Cardiac septum (tissue), 1 donor: Measurements from ENCODE around the gene ATP13A3. TPM values are rescaled to one million over a fixed set of nuclear protein-coding genes. Genes with fewer than 3 reads are reported as not detected.
"Not testable (repeated sequence)": the region's sequence is repeated elsewhere in the genome, so short reads cannot be mapped to it uniquely, and the experiment has no call there.

Source experiments
- DNase-seq: peaks from one replicate; pipeline ENCODE4 v3.0.0-alpha.2; 2020; ENCODE audit warnings: low spot score
- intact Hi-C: fragments of 100-400 bp; cut with DNase I; formaldehyde crosslinking; loops from one replicate; pipeline ENCODE4 v1.14.0; 2022
- total RNA-seq: library from RNA; stranded (reverse); fragmentation: NEBNext Ultra II Directional; extraction: Animal tissue kit (Norgen Biotek cat#: 25700); gene quantifications from one replicate; pipeline ENCODE4 v1.2.1, GENCODE V29; 2021
- donor health status: DM: no; HTN: no; CAD: no.

The ATP13A3 gene
- total RNA-seq, 1 donor from 2014 or later, result 217 TPM

DNA sequence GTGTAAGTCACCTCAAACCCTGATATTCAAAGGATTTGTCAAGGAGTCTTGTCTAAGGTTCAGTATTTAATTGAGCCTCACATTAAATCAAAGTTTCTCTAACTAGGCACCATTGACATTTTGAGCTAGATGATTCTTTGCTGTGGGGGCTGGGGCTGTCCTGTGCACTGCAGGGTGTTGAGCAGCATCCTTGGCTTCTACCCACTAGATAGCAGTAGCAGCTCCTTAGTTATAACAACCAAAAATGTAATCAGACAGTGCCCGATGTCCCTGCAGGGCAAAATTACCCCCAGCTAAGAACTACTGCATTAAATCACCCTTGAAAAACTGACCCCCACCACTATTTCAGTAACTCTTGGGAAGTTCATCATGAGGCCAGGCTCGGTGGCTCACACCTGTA, 17.3 kb upstream of the ATP13A3 start:
- no peak for DNase-seq
- intact Hi-C loops, result no loop called here

GRCh38 chr3:194503081-194503531, 16.3 kb upstream of the ATP13A3 start:
- DNase-seq, result no peak
- intact Hi-C loops, result no loop called here

GRCh38 chr3:194500198-194500597, 13.4 kb upstream of the ATP13A3 start:
- intact Hi-C loops, result no loop called here
- DNase-seq, result no peak

DNA sequence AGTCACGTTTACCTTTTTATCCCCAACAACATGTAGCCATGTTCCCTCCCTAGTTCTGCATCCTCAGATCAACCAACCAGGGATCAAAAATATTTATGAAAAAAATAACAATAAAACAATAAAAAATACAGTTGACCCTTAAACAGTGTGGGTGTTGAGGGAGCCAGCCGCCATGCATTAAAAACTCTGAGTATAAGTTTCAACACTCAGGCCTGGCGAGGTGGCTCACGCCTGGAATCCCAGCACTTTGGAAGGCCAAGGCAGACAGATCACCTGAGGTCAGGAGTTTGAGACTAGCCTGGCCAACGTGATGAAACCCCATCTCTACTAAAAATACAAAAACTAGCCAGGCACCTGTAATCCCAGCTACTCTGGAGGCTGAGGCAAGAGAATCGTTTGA, 12.7 kb upstream of the ATP13A3 start:
- intact Hi-C loops, DNase-seq: not testable (repeated sequence)

DNA sequence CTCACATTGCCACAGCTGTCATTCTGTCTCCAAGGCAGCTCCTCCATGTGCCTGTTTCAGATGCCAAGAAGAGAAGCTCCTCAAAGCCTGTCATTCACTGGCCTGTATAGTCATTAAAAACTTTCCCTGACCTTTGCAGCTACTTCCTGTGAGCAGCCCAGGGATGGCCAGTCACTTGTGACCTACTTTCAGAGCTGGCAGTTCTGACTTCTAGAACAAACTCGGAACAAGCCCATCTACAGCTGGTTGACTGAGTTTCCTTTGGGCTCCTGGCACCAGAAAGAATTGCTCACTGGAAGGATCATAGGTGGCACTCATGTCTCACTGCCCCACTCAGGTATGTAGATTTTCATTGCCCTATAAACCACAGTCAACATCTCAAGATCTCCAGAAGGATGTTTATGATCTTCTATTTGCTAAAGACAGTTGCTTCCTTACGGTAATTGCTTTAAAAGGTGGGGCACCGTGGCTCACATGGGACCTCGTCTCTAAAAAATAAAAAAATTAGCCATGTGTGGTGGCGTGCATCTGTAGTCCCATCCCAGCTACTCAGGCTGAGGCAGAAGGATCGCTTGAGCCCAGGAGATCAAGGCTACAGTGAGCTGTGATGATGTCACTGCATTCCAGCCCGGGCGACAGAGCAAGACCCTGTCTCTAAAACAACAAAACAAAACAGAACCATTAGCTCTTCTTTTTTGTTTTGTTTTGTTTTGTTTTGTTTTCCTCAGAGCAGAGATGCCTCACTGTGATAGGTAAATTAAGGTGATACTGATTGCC, 11.2 kb upstream of the ATP13A3 start:
- DNase-seq, result no peak
- intact Hi-C loops, result no loop called here

DNA sequence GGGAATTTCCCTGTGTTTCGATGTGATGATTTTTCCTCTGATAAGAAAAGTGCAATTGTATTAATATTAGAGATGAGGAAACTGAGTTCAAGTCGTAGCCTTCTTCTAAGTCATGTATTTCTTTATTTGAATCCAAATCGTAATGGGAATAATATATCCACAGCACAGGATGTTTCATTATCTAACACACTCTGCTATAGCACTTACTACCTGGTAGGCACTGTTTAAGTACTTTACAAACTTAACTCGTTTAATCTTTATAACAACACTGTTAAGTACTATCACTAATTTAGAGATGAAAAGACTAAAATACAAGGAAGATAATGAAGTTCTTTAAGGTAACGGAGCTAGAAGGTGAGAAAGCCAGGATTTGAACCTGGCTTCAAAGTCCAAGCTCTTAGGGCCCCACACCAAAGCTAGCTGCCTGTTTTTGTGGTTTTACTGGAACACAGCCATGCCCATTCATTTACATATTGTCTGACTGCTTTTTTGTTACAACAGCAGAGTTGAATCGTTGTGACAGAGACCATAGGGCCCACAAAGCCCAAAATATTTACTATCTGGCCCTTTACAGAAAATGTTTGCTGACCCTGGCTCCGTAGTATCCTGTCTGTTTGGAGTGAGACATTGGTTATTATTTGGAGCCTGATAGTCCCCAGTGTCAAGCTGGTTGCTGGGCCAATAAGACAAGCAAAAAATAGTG, 9.6 kb upstream of the ATP13A3 start:
- DNase-seq, result no peak
- intact Hi-C loops, result no loop called here

- intact Hi-C loops, result no loop called here
- no peak for DNase-seq
Measured at GRCh38 chr3:194494951-194495374, 8.2 kb upstream of the ATP13A3 start.

DNA sequence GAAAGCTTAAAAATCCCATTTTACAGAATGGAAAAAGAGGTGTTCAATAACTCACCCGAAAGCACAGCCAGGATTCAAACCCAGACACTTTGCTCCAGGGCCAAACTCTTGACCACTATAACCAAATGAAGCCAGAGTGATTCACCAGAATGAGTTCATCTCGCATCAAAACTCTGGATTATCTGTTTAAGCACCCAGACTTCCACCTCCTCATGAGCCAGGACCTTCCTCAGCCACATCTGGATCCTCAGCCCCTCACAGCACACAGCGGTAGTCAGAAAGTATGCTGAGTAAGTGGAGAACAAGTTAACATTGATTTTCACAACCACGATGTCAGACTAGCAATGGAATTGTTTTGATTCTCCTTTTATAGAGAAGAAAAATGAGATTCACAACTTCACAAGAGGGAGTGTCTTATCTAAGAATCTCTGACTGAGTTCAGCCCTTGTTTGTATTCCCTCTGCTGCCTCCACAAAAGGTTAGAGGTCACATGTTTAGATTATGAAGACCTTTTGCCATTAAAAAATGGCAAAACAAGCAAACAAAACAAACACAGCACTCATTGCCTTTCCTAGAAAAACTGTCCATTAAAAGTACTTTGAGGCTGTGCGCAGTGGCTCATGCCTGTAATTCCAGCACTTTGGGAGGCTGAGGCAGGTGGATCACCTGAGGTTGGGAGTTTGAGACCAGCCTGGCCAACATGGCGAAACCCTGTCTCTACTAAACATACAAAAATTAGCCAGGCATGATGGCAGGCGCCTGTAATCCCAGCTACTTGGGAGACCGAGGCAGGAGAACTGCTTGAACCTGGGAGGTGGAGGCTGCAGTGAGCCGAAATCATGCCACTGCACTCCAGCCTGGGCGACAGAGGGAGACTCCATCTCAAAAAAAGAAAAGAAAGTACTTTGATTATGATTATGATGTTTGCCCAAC, 7.5 kb upstream of the ATP13A3 start:
- DNase-seq, intact Hi-C loops: not testable (repeated sequence)

GRCh38 chr3:194492001-194492400, 5.2 kb upstream of the ATP13A3 start:
- intact Hi-C loops, result no loop called here
- no peak for DNase-seq

DNA sequence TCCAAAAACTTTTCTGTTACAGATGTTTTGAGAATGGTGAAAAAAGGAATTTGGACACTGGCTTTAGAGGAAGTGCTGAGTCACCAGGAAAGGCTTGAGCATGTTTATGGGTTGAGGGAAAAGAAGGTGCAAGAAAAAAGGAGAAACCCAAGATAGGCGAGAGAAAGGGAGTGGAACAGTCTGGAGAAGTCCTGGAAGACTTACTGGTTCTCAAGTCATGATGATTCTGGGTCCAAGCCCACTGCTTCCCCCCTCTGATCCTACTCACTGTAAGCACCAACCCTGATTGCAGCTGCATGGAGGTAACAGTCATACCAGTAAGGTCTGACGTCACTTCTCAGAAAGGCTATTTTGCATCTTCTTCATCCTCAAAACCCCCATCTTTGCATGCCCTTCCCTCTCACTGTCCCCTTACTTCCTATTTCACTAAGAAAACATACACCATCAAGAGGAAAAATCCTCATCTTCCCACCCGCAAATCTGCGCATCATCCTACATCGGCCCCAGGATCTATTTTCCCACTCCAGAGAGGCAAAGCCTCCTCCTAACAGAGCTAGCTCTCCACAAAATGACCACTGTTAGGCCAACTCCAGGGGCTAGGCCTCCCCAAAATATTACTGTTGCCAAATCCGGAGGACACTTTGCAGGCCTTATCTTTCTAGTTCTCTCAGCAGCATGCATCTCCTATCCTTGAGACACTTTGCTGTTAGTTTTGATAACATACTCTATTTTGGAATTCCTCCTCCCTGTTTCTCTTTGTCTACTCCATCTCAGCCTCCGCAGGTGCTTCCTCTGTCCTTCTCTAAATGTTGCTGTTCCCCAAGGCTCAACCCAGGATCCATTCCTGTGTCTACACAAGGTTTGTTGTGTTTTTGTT, 3.2 kb upstream of the ATP13A3 start:
- intact Hi-C loops, result loop anchor here (5.0 kb wide), 1 partner anchor 82 kb away; no protein-coding TSS in a partner anchor
- no peak for DNase-seq

DNA sequence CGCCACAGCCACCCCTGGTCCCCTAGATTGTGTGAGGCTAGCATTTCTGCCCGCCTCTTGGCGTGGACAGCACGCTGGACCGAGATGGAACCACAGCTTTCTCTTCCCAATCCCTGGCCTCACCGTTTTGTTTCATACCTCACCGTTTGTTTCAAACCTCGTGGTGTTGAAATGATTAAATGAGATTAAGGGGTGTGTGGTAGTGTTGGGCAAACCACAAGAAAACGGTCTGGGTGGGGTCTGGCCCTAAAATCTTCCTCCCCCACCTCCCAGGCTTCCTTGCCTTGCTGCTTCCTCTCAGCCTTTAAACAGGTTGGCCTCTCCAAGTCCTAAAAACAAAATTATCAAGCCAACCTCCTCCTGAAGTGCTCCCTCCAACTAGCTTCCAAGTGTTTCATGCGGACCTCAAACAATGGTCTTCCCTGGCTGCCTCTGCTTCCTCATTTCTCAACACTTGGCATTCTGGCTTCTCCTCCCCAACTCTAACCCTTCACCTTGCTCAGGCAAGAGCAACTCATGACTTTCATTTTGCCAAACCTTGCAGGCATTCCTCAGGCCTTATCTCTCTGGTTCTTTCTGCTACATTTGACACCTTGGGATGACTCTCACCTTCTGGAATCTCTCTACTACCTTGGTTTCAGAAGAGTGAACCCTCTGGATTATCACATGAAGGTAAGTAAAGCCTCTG, 1.4 kb upstream of the ATP13A3 start:
- DNase-seq, result no peak
- intact Hi-C loops, result loop anchor here (5.0 kb wide), 1 partner anchor 84 kb away; no protein-coding TSS in a partner anchor

- intact Hi-C loops, result loop anchor here (5.0 kb wide), 1 partner anchor 85 kb away; no protein-coding TSS in a partner anchor
- DNase-seq, result peak; percentile 78
Measured at GRCh38 chr3:194487289-194488054, 670 bp upstream of the ATP13A3 start.

DNA sequence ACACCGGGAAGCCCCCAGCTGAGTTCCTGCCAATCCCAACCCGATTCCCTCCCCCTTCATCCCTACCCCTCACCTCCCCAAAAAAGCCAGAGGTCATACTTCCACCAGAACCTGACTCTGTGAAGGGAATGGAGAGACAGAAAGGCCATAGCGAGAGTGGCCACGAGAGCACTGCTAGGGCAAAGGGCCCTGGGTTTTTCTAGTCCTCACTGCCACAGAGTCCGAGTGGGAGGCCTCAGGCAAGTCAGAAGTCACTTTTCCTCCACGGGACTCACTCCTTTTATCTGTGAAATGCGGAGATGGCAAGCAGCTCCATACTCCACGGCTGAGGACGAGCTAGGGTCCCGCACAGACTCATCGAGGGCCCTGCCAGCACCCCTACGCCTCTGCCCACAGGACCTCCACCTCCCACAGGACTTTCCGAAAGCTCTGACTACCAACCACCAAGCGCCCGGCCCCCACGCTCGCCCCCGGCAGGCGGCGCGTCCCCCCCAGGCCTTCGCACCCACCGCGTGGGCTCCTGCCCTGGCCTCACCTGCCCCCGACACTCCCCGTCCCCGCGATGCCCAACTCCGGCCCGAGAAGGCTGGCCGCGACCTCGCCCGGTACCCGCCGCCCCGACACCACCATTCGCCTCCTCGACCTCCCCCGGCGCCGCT, 792 bp downstream of the ATP13A3 start:
- intact Hi-C loops, result loop anchor here (5.0 kb wide), 1 partner anchor 86 kb away; no protein-coding TSS in a partner anchor
- DNase-seq, result peak; percentile 78

GRCh38 chr3:194485468-194485880, 1.3 kb downstream of the ATP13A3 start:
- no peak for DNase-seq
- intact Hi-C loops, result loop anchor here (5.0 kb wide), 1 partner anchor 87 kb away; no protein-coding TSS in a partner anchor

GRCh38 chr3:194484614-194485013, 2.2 kb downstream of the ATP13A3 start:
- intact Hi-C loops, result loop anchor here (5.0 kb wide), 1 partner anchor 88 kb away; no protein-coding TSS in a partner anchor
- no peak for DNase-seq

- intact Hi-C loops, result no loop called here
- DNase-seq, result no peak
Measured at GRCh38 chr3:194483850-194484249, 3.0 kb downstream of the ATP13A3 start.

DNA sequence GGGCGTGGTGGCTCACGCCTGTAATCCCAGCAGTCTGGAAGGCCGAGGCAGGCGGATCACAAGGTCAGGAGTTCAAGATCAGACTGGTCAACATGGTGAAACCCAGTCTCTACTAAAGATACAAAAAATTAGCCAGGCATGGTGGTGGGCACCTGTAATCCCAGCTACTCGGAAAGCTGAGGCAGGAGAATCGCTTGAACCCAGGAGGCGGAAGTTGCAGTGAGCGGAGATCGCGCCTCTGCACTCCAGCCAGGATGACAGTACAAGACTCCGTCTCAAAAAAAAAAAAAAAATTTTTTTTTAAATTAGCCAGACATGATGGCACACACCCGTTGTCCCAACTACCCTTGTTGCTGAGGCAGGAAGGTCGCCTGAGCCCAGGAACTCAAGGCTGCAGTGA, 4.0 kb downstream of the ATP13A3 start:
- intact Hi-C loops, result not testable (repeated sequence)

More for the DNA sequence above, 4.0 kb downstream of the ATP13A3 start:
- DNase-seq, result not testable (repeated sequence)
